ENCODE measurements around the gene HERPUD1.

The HERPUD1 gene

DNA sequence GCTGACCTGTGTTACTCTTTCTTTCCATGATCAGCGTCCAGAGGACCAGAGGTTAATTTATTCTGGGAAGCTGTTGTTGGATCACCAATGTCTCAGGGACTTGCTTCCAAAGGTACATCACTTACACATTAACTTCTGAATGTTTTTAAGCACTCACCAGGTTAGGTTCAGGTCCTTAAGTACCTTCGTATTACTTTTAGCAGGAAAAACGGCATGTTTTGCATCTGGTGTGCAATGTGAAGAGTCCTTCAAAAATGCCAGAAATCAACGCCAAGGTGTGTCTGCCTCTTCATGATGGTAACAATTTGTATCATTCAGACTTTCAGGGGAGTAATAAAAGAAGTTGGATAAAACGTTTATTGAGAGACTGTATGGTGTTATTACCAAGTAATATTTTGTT is 3.3 kb downstream of the HERPUD1 start:
- Histone ChIP-seq H3K27ac (peak overlapping the region; percentile 4 to 62), H3K4me3 (peak overlapping the region; percentile 96)
- DNase-seq (ENCODE audit: low spot score) = no peak
- TF ChIP-seq, protein P1, sequence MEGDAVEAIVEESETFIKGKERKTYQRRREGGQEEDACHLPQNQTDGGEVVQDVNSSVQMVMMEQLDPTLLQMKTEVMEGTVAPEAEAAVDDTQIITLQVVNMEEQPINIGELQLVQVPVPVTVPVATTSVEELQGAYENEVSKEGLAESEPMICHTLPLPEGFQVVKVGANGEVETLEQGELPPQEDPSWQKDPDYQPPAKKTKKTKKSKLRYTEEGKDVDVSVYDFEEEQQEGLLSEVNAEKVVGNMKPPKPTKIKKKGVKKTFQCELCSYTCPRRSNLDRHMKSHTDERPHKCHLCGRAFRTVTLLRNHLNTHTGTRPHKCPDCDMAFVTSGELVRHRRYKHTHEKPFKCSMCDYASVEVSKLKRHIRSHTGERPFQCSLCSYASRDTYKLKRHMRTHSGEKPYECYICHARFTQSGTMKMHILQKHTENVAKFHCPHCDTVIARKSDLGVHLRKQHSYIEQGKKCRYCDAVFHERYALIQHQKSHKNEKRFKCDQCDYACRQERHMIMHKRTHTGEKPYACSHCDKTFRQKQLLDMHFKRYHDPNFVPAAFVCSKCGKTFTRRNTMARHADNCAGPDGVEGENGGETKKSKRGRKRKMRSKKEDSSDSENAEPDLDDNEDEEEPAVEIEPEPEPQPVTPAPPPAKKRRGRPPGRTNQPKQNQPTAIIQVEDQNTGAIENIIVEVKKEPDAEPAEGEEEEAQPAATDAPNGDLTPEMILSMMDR (IDR thresholded peaks at IDR 0.05) = no peak

DNA sequence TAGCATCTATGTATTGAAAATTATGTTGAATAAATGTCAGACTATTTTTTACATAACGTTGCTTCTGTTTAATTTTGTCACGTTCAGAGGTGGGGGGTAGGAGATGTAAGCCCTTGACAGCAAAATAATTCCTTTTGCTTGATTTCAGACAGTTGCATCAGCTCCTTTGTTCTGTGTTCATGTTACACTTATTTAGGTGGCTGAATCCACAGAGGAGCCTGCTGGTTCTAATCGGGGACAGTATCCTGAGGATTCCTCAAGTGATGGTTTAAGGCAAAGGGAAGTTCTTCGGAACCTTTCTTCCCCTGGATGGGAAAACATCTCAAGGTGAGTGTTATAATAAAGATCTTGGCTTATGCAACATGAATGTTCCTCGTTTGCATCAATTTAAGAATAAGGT is 4.5 kb downstream of the HERPUD1 start:
- TF ChIP-seq, protein P1 (IDR thresholded peaks at IDR 0.05) = no peak
- Histone ChIP-seq H3K4me3 (peak overlapping the region; percentile 7), H3K27ac (no peak overlapping the region)
- no peak for DNase-seq (ENCODE audit: low spot score)

DNA sequence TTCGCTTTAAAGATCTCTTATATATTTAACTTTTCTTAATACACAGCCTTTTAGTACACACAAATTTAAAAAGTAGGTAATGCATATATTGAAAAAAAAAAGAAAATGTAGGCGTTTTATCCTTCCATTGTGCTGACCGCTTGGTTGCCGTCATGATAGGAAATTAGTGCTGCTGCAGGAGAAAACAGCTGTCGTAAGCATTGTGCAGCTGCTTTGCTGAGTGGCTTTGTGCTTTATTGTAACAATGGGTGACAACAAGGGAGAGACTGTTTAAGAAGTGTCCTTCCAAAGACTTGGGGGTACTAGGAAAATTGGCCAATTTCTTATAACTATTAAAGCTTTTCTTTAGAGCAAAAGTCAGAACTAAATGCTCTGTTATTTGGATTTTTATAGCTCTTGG is 5.0 kb downstream of the HERPUD1 start:
- Histone ChIP-seq H3K4me3 (no peak overlapping the region), H3K27ac (no peak overlapping the region)
- no peak for DNase-seq (ENCODE audit: low spot score)
- TF ChIP-seq, protein P1 (IDR thresholded peaks at IDR 0.05) = no peak

DNA sequence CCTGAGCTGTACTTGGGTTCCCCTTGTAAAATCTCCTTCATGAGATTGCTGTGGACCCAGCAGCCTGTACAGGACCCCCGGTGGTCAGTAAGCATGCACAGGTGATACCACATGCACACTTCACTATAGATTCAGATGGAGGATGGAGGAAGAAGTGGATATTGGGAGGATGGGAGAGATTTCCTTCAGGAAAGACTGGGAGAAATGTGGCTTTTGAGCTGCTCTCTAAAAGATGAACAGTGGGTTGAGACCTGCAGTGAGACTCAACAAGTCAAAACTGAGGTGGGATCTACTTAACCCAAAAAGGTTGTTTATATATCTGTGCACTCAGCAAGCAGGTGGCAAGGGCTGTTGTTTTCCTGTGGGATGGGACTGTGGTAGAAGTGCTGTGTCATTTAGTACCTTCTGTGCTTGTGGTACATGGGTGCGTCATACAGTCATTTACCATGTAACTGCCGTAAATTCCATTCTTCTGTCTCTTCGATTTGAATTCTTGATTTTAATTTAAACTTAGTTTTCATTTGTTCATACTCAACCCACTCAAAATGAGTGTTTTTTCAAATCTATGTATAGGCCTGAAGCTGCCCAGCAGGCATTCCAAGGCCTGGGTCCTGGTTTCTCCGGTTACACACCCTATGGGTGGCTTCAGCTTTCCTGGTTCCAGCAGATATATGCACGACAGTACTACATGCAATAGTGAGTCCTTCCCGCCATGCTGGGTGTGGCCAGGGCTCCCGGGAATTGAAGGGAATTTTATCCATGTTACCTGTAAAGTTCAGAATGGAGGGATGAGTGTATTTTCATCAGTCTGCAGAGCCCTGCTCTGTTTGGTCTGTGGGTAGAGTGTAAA is 6.9 kb downstream of the HERPUD1 start:
- DNase-seq (ENCODE audit: low spot score) = no peak
- TF ChIP-seq, protein P1 (IDR thresholded peaks at IDR 0.05) = no peak
- Histone ChIP-seq H3K27ac (no peak overlapping the region), H3K4me3 (no peak overlapping the region)

DNA sequence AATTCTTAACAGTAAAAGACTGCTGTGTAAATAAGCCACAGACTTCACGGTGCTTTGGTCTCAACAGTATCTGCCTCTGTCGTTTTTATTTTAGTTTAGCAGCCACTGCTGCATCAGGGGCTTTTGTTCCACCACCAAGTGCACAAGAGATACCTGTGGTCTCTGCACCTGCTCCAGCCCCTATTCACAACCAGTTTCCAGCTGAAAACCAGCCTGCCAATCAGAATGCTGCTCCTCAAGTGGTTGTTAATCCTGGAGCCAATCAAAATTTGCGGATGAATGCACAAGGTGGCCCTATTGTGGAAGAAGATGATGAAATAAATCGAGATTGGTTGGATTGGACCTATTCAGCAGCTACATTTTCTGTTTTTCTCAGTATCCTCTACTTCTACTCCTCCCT is 7.9 kb downstream of the HERPUD1 start:
- TF ChIP-seq, protein P1 (IDR thresholded peaks at IDR 0.05) = no peak
- DNase-seq (ENCODE audit: low spot score) = no peak
- Histone ChIP-seq H3K4me3 (no peak overlapping the region), H3K27ac (no peak overlapping the region)

DNA sequence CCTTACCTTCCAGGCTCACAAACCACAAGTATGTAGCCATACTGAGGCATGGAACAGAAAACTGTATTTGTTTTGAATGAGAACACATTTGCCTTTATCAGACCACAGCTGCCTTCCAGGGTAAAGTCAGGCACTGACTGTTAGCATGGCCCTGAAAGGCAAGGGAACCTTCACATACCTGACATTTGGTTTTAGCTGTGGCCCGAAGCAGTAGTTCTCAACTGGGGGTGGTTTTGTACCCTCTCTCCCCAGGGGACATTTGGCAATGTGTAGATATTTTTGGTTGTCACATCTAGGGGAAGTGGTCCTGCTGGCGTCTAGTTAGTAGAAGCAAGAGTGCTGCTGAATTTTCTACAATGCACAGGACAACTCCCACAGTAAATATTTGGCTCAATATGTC is 9.2 kb downstream of the HERPUD1 start:
- DNase-seq (ENCODE audit: low spot score) = no peak
- TF ChIP-seq, protein P1 (IDR thresholded peaks at IDR 0.05) = no peak
- peak overlapping the region in 1 of 2 donors; percentile 38 for H3K27ac ChIP-seq

DNA sequence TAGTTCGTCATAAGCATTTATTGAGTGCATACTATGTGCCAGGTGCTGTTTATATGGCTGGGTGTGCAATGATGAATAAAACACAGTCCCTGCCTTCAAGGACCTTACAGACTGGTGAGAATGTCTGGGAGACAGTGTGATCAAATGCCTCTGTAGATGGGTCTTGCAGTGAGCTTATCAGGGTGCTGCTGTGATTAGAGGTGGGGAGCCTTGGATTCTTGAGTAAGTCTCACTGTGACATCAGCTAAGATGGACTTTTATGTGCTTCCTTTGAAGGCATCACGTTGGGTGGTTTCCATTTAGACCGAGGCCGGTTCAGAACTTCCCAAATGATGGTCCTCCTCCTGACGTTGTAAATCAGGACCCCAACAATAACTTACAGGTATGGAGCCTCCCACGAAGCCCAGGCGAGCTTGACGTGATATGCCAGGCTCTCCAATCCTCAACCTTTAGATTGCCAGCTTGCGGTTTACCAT is 10.0 kb downstream of the HERPUD1 start:
- H3K27ac ChIP-seq = no peak overlapping the region
- no peak overlapping the region for H3K4me3 ChIP-seq
- no peak for DNase-seq (ENCODE audit: low spot score)
- TF ChIP-seq, protein P1 (IDR thresholded peaks at IDR 0.05) = no peak

More for the DNA sequence above, 9.2 kb downstream of the HERPUD1 start:
- no peak overlapping the region for H3K4me3 ChIP-seq

Data from coronary artery (tissue), 2 donors.